Epithelial cell of proximal tubule (primary cell): ENCODE data around the gene TNS4. TPM values are rescaled to one million over a fixed set of nuclear protein-coding genes. Genes with fewer than 3 reads are reported as not detected.
A peak's percentile ranks its signal among the peaks of the same experiment; 100 is the strongest.

Experiments
- DNase-seq: peaks from one replicate; pipeline ENCODE4 v3.0.0-alpha.2; 2011; ENCODE audit warnings: low read depth
- H3K4me3 ChIP-seq: 2 replicates; pipeline ENCODE4 v1.5.1; 2011; ENCODE audit warnings: low read depth, mild to moderate bottlenecking, low read length
- CTCF ChIP-seq: conservative IDR thresholded peaks from 2 replicates; pipeline ENCODE4 v1.5.1; 2012; ENCODE audit warnings: low read depth, mild to moderate bottlenecking, low read length
- total RNA-seq: library from RNA; depleted of rRNA; stranded (reverse); fragments of >200 nt; gene quantifications from 2 replicates; pipeline ENCODE4 v1.2.3, GENCODE V29; 2015

TNS4 gene
- total RNA-seq, 1 donor from 2014 or later = not detected

GRCh38 chr17:40443988-40444899, 57.2 kb downstream of the TNS4 start:
- TF ChIP-seq CTCF = no peak
- DNase-seq = no peak
- peak overlapping the region; percentile 91 for H3K4me3 ChIP-seq

DNA sequence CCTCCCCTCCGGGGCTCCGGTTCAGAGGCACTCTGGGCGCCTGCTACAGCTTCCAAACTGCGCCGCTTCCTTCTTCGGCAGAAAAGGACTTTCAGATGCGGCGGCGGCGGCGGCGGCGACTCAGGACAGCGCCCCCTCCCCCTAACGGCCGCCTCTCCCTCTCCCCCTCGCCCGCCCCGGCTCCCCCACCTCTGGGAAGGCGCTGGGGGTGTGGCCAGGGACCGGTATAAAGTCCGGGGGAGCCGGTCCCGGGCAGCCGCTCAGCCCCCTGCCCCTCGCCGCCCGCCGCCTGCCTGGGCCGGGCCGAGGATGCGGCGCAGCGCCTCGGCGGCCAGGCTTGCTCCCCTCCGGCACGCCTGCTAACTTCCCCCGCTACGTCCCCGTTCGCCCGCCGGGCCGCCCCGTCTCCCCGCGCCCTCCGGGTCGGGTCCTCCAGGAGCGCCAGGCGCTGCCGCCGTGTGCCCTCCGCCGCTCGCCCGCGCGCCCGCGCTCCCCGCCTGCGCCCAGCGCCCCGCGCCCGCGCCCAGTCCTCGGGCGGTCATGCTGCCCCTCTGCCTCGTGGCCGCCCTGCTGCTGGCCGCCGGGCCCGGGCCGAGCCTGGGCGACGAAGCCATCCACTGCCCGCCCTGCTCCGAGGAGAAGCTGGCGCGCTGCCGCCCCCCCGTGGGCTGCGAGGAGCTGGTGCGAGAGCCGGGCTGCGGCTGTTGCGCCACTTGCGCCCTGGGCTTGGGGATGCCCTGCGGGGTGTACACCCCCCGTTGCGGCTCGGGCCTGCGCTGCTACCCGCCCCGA, 58.0 kb downstream of the TNS4 start, which contains the start of gene IGFBP4:
TSS of gene IGFBP4 (plus strand) at position 255 of the 792 bp plus-strand sequence. CDS start at position 541, 286 bp downstream.
- peak within 1 kb of the TSS; percentile 91 for H3K4me3 ChIP-seq

DNA sequence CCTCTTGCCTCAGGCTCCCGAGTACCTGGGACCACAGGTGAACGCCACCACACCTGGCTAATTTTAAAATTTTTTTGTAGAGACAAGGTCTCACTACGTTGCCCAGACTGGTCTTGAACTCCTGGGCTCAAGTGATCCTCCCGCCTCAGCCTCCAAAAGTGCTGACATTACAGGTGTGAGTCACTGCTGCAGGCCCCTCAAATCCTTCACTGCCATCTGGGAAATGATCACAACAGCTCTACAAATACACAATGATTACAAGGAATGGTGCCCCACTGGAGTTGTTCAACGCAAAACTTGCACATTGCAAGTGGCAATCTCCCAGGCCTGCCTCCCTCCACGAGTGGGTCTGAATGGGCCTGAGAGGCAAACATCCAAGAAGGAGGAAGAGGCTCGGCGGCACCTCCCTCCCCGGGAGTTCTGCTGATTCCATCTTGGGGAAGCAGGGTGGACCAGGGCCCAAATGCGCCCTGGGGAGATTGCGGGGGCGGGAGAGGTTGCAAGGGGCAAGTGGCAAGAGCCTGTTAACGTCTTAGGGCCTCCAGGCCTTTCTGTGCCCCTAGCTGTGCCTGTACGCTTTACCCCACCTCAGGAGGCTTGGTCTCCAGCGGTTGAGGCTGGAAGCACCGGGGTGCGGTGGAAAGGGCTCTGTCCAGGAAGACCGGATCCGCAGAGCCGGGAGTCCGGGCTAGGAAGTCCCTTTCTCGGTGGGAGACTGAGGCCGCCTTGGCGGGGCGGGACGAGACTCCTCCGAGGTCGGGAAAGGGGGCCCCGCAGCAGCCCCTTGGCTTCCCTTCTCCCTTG, 58.8 kb downstream of the TNS4 start:
- DNase-seq = no peak
- no peak for TF ChIP-seq CTCF
- peak overlapping the region; percentile 91 for H3K4me3 ChIP-seq

More for the DNA sequence above, 58.0 kb downstream of the TNS4 start, which contains the start of gene IGFBP4:
- DNase-seq = no peak
- TF ChIP-seq CTCF = peak; percentile 50

DNA sequence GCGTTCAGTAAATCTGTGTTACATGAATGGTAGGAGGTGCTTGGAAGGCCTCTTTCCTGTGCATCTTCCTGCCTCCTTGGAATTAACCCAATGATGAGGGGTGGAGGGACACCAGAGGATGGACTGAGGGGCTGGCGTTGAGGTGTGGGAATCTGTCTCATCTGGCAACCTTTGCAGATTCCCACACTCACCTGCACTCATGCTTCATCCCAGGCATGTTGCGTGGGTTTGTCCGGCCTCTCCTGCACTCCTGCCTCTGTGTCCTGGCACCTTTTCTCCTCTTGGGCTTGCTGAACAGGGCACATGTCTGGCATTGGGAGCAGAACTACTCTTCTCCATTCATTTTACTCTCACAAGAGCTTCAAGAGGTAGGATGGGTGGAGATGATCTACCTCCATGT, 61.3 kb downstream of the TNS4 start:
- no peak for TF ChIP-seq CTCF
- no peak for DNase-seq
- no peak overlapping the region for H3K4me3 ChIP-seq

DNA sequence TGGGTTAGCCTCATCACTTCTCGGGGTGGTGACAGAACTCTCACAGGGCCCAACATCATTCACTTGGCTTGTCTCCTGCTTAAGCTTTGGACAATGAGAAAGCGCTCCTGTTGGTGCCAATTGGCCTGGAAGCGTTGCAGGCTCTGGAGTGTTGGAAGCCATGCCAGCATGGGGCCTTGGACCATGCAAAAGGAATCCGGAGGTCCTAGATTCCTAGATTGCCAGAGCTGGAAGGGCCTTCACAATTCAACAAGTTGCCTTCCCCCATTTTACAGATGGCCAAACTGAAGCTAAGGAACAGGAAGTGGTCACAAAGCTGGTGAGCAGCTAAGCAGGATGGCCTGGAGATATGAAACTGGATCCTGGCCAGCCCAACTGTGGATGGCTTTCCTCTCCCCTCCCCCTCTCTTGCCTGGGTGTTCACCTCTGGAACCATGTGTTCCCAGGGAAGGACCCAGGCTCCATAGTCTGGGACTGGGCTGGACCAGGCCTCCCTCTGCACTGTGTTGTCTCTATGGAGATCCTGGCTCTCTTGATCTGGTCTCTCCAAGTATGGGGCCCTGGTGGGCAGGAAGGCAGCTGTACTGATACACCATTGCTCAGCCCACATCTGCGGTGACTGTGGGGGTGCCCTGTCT, 64.2 kb downstream of the TNS4 start:
- no peak for DNase-seq
- no peak for TF ChIP-seq CTCF
- H3K4me3 ChIP-seq = no peak overlapping the region

- TF ChIP-seq CTCF = no peak
- H3K4me3 ChIP-seq = no peak overlapping the region
- no peak for DNase-seq
These were observed 64.8 kb downstream of the TNS4 start for GRCh38 chr17:40436636-40437035.
